DND-41 (cell line): Measurements from ENCODE around the gene EYS.

Experiments
- ATAC-seq: fragments of 200-7000 bp; cut with Tn5 transposase; 3 replicates; pipeline ENCODE4 v1.9.1; 2021; ENCODE audit warnings: low read depth; ENCODE audit not compliant: insufficient read depth
- DNase-seq: peaks from one replicate; pipeline ENCODE4 v3.0.0-alpha.2; 2020
- H2AFZ ChIP-seq: 2 replicates; pipeline ENCODE4 v1.6.0; 2012; ENCODE audit warnings: low read depth, low read length
- H3K27ac ChIP-seq: 2 replicates; pipeline ENCODE4 v1.5.1; 2012; ENCODE audit warnings: low read length, inconsistent platforms
- H3K27me3 ChIP-seq: fragments of 200-600 bp; sonication (generic); 2 replicates; pipeline ENCODE4 v1.6.0; 2012; ENCODE audit warnings: low read length, mild to moderate bottlenecking, inconsistent platforms; ENCODE audit not compliant: insufficient read depth, poor library complexity
- H3K36me3 ChIP-seq: 2 replicates; pipeline ENCODE4 v1.5.1; 2012; ENCODE audit warnings: low read length, inconsistent platforms; ENCODE audit not compliant: insufficient read depth
- H3K4me1 ChIP-seq: 2 replicates; pipeline ENCODE4 v1.5.1; 2012; ENCODE audit warnings: mild to moderate bottlenecking, low read length; ENCODE audit not compliant: insufficient read depth
- H3K4me2 ChIP-seq: 2 replicates; pipeline ENCODE4 v1.6.0; 2012; ENCODE audit warnings: mild to moderate bottlenecking, moderate library complexity, low read length, inconsistent platforms; ENCODE audit not compliant: insufficient read depth
- H3K4me3 ChIP-seq, 2 experiments: fragments of 200-600 bp in 1 of 2; shearing (Covaris generic) in 1 of 2; 2 replicates each; pipeline ENCODE4 v1.5.1; 2012 to 2016; ENCODE audit warnings: inconsistent platforms in 2 of 2, low read length in 2 of 2, mild to moderate bottlenecking in 2 of 2, low read depth in 1 of 2, moderate library complexity in 1 of 2
- H3K79me2 ChIP-seq: 2 replicates; pipeline ENCODE4 v1.6.0; 2012; ENCODE audit warnings: low read length, inconsistent platforms; ENCODE audit not compliant: insufficient read depth
- H3K9ac ChIP-seq: 2 replicates; pipeline ENCODE4 v1.6.0; 2012; ENCODE audit warnings: low read depth, mild to moderate bottlenecking, inconsistent platforms, low read length, moderate library complexity
- H3K9me3 ChIP-seq: 2 replicates; pipeline ENCODE4 v1.5.1; 2012; ENCODE audit warnings: low read length, moderate library complexity, mild to moderate bottlenecking, inconsistent platforms; ENCODE audit not compliant: insufficient read depth, severe bottlenecking
- H4K20me1 ChIP-seq: 2 replicates; pipeline ENCODE4 v1.6.0; 2012; ENCODE audit warnings: low read length; ENCODE audit not compliant: insufficient read depth
- EZH2 ChIP-seq: IDR thresholded peaks from 3 replicates; pipeline ENCODE4 v1.6.1; 2012; ENCODE audit warnings: borderline replicate concordance, low read depth, mild to moderate bottlenecking, moderate library complexity, low read length, inconsistent platforms; ENCODE audit not compliant: severe bottlenecking
- TF ChIP-seq, protein P1 (sequence below): IDR thresholded peaks from 2 replicates; pipeline ENCODE4 v1.5.1; 2012; ENCODE audit warnings: borderline replicate concordance, low read length, moderate library complexity, mild to moderate bottlenecking; ENCODE audit not compliant: poor library complexity, severe bottlenecking; ENCODE audit errors: extremely low read depth

The EYS gene

DNA sequence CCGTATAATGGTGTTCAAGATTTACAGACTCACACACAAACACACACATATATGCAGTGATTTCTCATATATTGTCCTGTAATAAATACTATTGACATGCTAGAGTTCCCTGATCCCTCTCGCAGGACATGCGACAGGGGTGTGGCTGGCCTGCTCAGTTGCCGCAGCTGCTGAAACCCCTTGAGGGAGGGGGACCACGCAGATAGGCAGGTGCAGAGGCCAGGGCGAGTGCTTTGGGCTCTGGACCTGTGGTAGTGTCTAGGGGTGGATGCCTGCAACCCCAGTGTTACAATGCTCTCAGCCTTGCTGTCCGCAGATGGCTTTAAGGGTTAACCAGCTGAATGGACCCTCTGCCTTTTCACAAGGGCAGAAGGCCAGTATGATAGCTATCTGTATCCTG lies 706.2 kb downstream of the EYS start:
- no peak for DNase-seq

DNA sequence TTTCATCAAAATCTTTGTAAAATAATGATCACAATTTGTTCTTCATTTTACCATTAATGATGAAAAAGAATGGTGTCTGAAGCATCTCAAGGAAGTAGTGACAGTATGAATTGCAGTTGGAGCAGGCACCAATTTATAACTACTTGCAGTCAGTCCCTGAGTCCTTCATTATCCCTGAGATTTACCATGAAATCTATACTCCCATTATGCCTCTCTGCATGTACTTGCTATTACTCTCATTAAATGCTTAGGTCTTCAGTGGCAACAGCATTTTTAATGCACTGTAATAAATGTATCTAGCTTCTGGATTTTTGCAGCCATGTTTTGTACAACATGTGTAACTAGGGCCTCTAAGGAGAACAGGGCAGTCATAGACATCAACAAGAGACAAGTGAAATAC lies 708.8 kb downstream of the EYS start:
- no peak for TF ChIP-seq EZH2
- TF ChIP-seq, protein P1, sequence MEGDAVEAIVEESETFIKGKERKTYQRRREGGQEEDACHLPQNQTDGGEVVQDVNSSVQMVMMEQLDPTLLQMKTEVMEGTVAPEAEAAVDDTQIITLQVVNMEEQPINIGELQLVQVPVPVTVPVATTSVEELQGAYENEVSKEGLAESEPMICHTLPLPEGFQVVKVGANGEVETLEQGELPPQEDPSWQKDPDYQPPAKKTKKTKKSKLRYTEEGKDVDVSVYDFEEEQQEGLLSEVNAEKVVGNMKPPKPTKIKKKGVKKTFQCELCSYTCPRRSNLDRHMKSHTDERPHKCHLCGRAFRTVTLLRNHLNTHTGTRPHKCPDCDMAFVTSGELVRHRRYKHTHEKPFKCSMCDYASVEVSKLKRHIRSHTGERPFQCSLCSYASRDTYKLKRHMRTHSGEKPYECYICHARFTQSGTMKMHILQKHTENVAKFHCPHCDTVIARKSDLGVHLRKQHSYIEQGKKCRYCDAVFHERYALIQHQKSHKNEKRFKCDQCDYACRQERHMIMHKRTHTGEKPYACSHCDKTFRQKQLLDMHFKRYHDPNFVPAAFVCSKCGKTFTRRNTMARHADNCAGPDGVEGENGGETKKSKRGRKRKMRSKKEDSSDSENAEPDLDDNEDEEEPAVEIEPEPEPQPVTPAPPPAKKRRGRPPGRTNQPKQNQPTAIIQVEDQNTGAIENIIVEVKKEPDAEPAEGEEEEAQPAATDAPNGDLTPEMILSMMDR: no peak
- H2AFZ ChIP-seq: no peak overlapping the region
- ATAC-seq: no peak

More for the DNA sequence above, 706.2 kb downstream of the EYS start:
- TF ChIP-seq EZH2: no peak
- TF ChIP-seq, protein P1: no peak
- Histone ChIP-seq H3K4me1 (no peaks in the 10 kb centered on the region), H3K4me2 (no peak overlapping the region), H3K9ac (no peak overlapping the region), H4K20me1 (no peaks in the 10 kb centered on the region), H2AFZ (no peak overlapping the region), H3K9me3 (no peaks in the 10 kb centered on the region), H3K79me2 (no peaks in the 10 kb centered on the region), H3K36me3 (no peaks in the 10 kb centered on the region), H3K4me3 (no peak overlapping the region), H3K27me3 (no peaks in the 10 kb centered on the region), H3K27ac (no peak overlapping the region)
- ATAC-seq: no peak

DNA sequence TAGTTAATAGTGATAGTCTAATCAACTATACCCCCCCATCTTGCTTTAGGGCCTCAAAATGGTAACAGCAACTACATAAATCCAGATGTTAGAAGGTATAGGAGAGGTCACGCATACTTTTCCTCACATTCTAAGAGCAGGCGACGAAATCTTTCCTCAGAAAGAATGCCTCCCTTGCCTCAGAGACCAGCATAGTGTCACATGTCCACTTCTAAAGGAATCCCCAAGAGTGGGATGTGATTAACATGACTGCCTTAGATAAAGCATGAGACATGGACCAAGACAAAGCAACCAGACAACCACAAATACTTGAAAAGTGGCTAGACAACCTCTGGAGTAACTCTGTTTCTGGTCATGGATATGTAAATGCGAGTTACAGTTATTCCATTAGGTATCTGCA lies 710.7 kb downstream of the EYS start:
- no peak for TF ChIP-seq EZH2
- TF ChIP-seq, protein P1: no peak
- no peak overlapping the region for H3K4me3 ChIP-seq
- no peaks in the 10 kb centered on the region for H3K27me3 ChIP-seq
- H3K9ac ChIP-seq: no peak overlapping the region
- H4K20me1 ChIP-seq: no peaks in the 10 kb centered on the region
- ATAC-seq (no peak), DNase-seq (no peak)
- H3K27ac ChIP-seq: no peak overlapping the region
- no peaks in the 10 kb centered on the region for H3K9me3 ChIP-seq
- H3K4me2 ChIP-seq: no peak overlapping the region
- H3K79me2 ChIP-seq: no peaks in the 10 kb centered on the region
- no peaks in the 10 kb centered on the region for H3K4me1 ChIP-seq
- no peak overlapping the region for H2AFZ ChIP-seq
- no peaks in the 10 kb centered on the region for H3K36me3 ChIP-seq

More for the DNA sequence above, 708.8 kb downstream of the EYS start:
- Histone ChIP-seq H3K9me3 (no peaks in the 10 kb centered on the region), H3K27me3 (no peaks in the 10 kb centered on the region), H3K4me3 (no peak overlapping the region), H4K20me1 (no peaks in the 10 kb centered on the region), H3K9ac (no peak overlapping the region), H3K79me2 (no peaks in the 10 kb centered on the region), H3K4me2 (no peak overlapping the region), H3K36me3 (no peaks in the 10 kb centered on the region), H3K27ac (no peak overlapping the region), H3K4me1 (no peaks in the 10 kb centered on the region)
- DNase-seq: no peak

DNA sequence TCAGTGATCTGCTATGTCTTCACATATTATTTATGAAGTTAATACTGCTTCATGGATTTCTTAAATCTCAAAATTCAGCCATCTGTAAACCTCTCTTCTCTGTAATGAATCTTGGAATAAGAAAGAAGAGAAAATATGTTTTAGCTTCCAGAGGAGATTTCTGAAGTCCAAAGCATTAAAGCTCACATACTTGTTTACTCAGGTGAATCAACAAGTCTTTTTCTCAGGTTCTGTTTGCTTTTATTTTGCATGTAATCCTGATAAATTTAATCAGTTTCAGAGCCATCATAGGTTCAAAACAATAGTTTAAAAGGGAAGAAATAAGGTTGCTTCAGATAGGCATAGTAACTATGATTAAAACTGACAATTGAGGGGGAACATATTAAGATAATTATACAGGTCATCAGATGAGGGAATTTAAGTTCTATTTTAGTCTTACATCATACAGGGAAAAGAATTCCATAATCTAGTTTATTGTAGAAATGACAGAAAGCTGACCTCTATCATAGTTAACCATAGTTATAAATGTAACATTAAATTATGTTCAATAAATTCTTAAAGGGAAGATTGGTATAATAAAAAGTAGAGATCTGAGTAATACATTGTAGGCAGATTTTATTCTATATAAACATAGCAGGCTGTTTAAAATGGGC lies 716.2 kb downstream of the EYS start:
- H3K4me3 ChIP-seq: no peak overlapping the region
- no peaks in the 10 kb centered on the region for H3K36me3 ChIP-seq
- H2AFZ ChIP-seq: no peak overlapping the region
- H3K79me2 ChIP-seq: no peaks in the 10 kb centered on the region
- no peak overlapping the region for H3K9ac ChIP-seq
- no peak overlapping the region for H3K4me2 ChIP-seq
- no peak for TF ChIP-seq EZH2
- TF ChIP-seq, protein P1: no peak
- H3K27me3 ChIP-seq: no peaks in the 10 kb centered on the region
- H3K9me3 ChIP-seq: no peaks in the 10 kb centered on the region
- H4K20me1 ChIP-seq: no peaks in the 10 kb centered on the region
- DNase-seq: no peak
- H3K4me1 ChIP-seq: no peaks in the 10 kb centered on the region
- ATAC-seq: no peak
- no peak overlapping the region for H3K27ac ChIP-seq
